ENCODE measurements around the gene HEATR5A. TPM values are rescaled to one million over a fixed set of nuclear protein-coding genes. Genes with fewer than 3 reads are reported as not detected.

HEATR5A gene
- total RNA-seq, 2 donors from 2014 or later = 10.0 to 16.3 TPM

GRCh38 chr14:31414190-31414833 is 6.0 kb downstream of the HEATR5A start:
- Histone ChIP-seq H3K4me1 (replicated peaks) (no peaks in the 10 kb centered on the region), H3K27ac (no peak overlapping the region), H3K27me3 (replicated peaks; ENCODE audit: insufficient read depth) (no peaks in the 10 kb centered on the region), H3K4me3 (no peak overlapping the region), H3K36me3 (no peaks in the 10 kb centered on the region), H3K9me3 (no peaks in the 10 kb centered on the region)
- TF ChIP-seq POLR2AphosphoS5 (IDR thresholded peaks at IDR 0.05) (no peak), POLR2A (IDR thresholded peaks at IDR 0.05) (no peak), CTCF (IDR thresholded peaks at IDR 0.05) (no peak)
- DNase-seq (ENCODE audit: low spot score) = no peak
- 33% methylated on average over 1 of the region's 1 CpG for WGBS
- intact Hi-C loops (cut with DNase I) = no loop called here

- H3K27me3 ChIP-seq (replicated peaks; ENCODE audit: insufficient read depth) = no peaks in the 10 kb centered on the region
- intact Hi-C loops (cut with DNase I) = no loop called here
- H3K4me1 ChIP-seq (replicated peaks) = no peaks in the 10 kb centered on the region
- no peak overlapping the region for H3K4me3 ChIP-seq
- no peak for DNase-seq (ENCODE audit: low spot score)
- TF ChIP-seq POLR2AphosphoS5 (IDR thresholded peaks at IDR 0.05) (no peak), CTCF (IDR thresholded peaks at IDR 0.05) (no peak), POLR2A (IDR thresholded peaks at IDR 0.05) (no peak)
- 7% methylated on average over 2 of the region's 2 CpGs for WGBS
- H3K27ac ChIP-seq = no peak overlapping the region
- no peaks in the 10 kb centered on the region for H3K9me3 ChIP-seq
- no peaks in the 10 kb centered on the region for H3K36me3 ChIP-seq
Observed at GRCh38 chr14:31411218-31411727, 9.1 kb downstream of the HEATR5A start.

GRCh38 chr14:31410048-31410650 is 10.2 kb downstream of the HEATR5A start:
- Histone ChIP-seq H3K9me3 (no peaks in the 10 kb centered on the region), H3K4me3 (no peak overlapping the region), H3K27ac (no peak overlapping the region), H3K4me1 (replicated peaks) (no peaks in the 10 kb centered on the region), H3K36me3 (no peaks in the 10 kb centered on the region), H3K27me3 (replicated peaks; ENCODE audit: insufficient read depth) (no peaks in the 10 kb centered on the region)
- intact Hi-C loops (cut with DNase I) = no loop called here
- DNase-seq (ENCODE audit: low spot score) = no peak
- 86% methylated on average over 3 of the region's 3 CpGs for WGBS
- no peak for TF ChIP-seq POLR2AphosphoS5 (IDR thresholded peaks at IDR 0.05)
- TF ChIP-seq POLR2A (IDR thresholded peaks at IDR 0.05) = no peak
- no peak for TF ChIP-seq CTCF (IDR thresholded peaks at IDR 0.05)

- no peak for DNase-seq (ENCODE audit: low spot score)
- no peak overlapping the region for H3K4me3 ChIP-seq
- no peaks in the 10 kb centered on the region for H3K36me3 ChIP-seq
- no peak for TF ChIP-seq CTCF (IDR thresholded peaks at IDR 0.05)
- no peak for TF ChIP-seq POLR2A (IDR thresholded peaks at IDR 0.05)
- no peaks in the 10 kb centered on the region for H3K27me3 ChIP-seq (replicated peaks; ENCODE audit: insufficient read depth)
- WGBS = 98% methylated on average over 1 of the region's 1 CpG
- no peak overlapping the region for H3K27ac ChIP-seq
- no peaks in the 10 kb centered on the region for H3K4me1 ChIP-seq (replicated peaks)
- intact Hi-C loops (cut with DNase I) = no loop called here
- no peaks in the 10 kb centered on the region for H3K9me3 ChIP-seq
Observed at GRCh38 chr14:31408421-31408820, 11.9 kb downstream of the HEATR5A start.

Data from prostate gland (tissue), 2 donors.